Activated T-helper 17 cell treated with anti-CD3 and anti-CD28 coated beads, Interleukin-2, amount 50 U/mL, for 72 hours (primary cell): ENCODE measurements around the gene MEIS2. TPM values are rescaled to one million over a fixed set of nuclear protein-coding genes. Genes with fewer than 3 reads are reported as not detected.

Source experiments
- ATAC-seq: fragments of 150-1000 bp; cut with Tn5 transposase; replicated peaks from 2 replicates; pipeline ENCODE4 v1.10.0; 2021; ENCODE audit warnings: mild to moderate bottlenecking, moderate library complexity
- H3K27ac Mint-ChIP-seq: one replicate; pipeline ENCODE4 v1.8.0; 2022; ENCODE audit warnings: mixed read lengths
- H3K27me3 Mint-ChIP-seq: one replicate; pipeline ENCODE4 v1.8.0; 2022; ENCODE audit warnings: mixed read lengths
- H3K36me3 Mint-ChIP-seq: one replicate; pipeline ENCODE4 v1.8.0; 2022; ENCODE audit warnings: low read depth, mild to moderate bottlenecking, mixed read lengths
- H3K4me1 Mint-ChIP-seq: one replicate; pipeline ENCODE4 v1.8.0; 2022; ENCODE audit warnings: mixed read lengths
- H3K4me3 Mint-ChIP-seq: one replicate; pipeline ENCODE4 v1.8.0; 2022; ENCODE audit warnings: mild to moderate bottlenecking, mixed read lengths
- H3K9me3 Mint-ChIP-seq: one replicate; pipeline ENCODE4 v1.8.0; 2022; ENCODE audit warnings: mixed read lengths
- total RNA-seq, 2 donors: library from RNA; stranded (reverse); gene quantifications; one replicate each; pipeline ENCODE4 v1.2.3, GENCODE V29; 2022

MEIS2 gene
- total RNA-seq, 2 donors from 2014 or later, result not detected

GRCh38 chr15:37037071-37037655 is 63.2 kb downstream of the MEIS2 start:
- no peak for ATAC-seq
- no peak overlapping the region for H3K27ac Mint-ChIP-seq
- no peaks in the 10 kb centered on the region for H3K27me3 Mint-ChIP-seq
- H3K4me3 Mint-ChIP-seq, result no peak overlapping the region
- H3K9me3 Mint-ChIP-seq, result no peaks in the 10 kb centered on the region
- H3K4me1 Mint-ChIP-seq, result no peaks in the 10 kb centered on the region
- no peaks in the 10 kb centered on the region for H3K36me3 Mint-ChIP-seq

GRCh38 chr15:37034835-37035748 is 65.3 kb downstream of the MEIS2 start:
- ATAC-seq, result no peak
- Mint-ChIP-seq H3K36me3 (no peaks in the 10 kb centered on the region), H3K4me3 (no peak overlapping the region), H3K27ac (no peak overlapping the region), H3K9me3 (no peaks in the 10 kb centered on the region), H3K27me3 (no peaks in the 10 kb centered on the region), H3K4me1 (no peaks in the 10 kb centered on the region)

- no peaks in the 10 kb centered on the region for H3K9me3 Mint-ChIP-seq
- H3K4me3 Mint-ChIP-seq, result no peak overlapping the region
- no peaks in the 10 kb centered on the region for H3K4me1 Mint-ChIP-seq
- H3K36me3 Mint-ChIP-seq, result no peaks in the 10 kb centered on the region
- no peaks in the 10 kb centered on the region for H3K27me3 Mint-ChIP-seq
- no peak for ATAC-seq
- H3K27ac Mint-ChIP-seq, result no peak overlapping the region
These were observed 66.0 kb downstream of the MEIS2 start for GRCh38 chr15:37034392-37034791.

- no peaks in the 10 kb centered on the region for H3K27me3 Mint-ChIP-seq
- H3K9me3 Mint-ChIP-seq, result no peaks in the 10 kb centered on the region
- H3K27ac Mint-ChIP-seq, result no peak overlapping the region
- no peaks in the 10 kb centered on the region for H3K4me1 Mint-ChIP-seq
- ATAC-seq, result no peak
- H3K36me3 Mint-ChIP-seq, result no peaks in the 10 kb centered on the region
- no peak overlapping the region for H3K4me3 Mint-ChIP-seq
These were observed 68.1 kb downstream of the MEIS2 start for GRCh38 chr15:37032091-37032775.

GRCh38 chr15:37031198-37031597 is 69.2 kb downstream of the MEIS2 start:
- Mint-ChIP-seq H3K9me3 (no peaks in the 10 kb centered on the region), H3K36me3 (no peaks in the 10 kb centered on the region), H3K27me3 (no peaks in the 10 kb centered on the region), H3K4me3 (no peak overlapping the region), H3K27ac (no peak overlapping the region), H3K4me1 (no peaks in the 10 kb centered on the region)
- ATAC-seq, result no peak

- Mint-ChIP-seq H3K36me3 (no peaks in the 10 kb centered on the region), H3K4me1 (no peaks in the 10 kb centered on the region), H3K27me3 (peaks cover 4% of the 10 kb centered on the region), H3K4me3 (no peak overlapping the region), H3K27ac (no peak overlapping the region), H3K9me3 (peaks cover 4% of the 10 kb centered on the region)
- no peak for ATAC-seq
These were observed 71.6 kb downstream of the MEIS2 start for GRCh38 chr15:37028625-37029296.

GRCh38 chr15:37020852-37021251 is 79.5 kb downstream of the MEIS2 start:
- Mint-ChIP-seq H3K36me3 (no peaks in the 10 kb centered on the region), H3K4me1 (no peaks in the 10 kb centered on the region), H3K27ac (no peak overlapping the region), H3K9me3 (peaks cover 8% of the 10 kb centered on the region), H3K4me3 (no peak overlapping the region), H3K27me3 (peaks cover 11% of the 10 kb centered on the region)
- no peak for ATAC-seq

GRCh38 chr15:37019479-37020433 is 80.6 kb downstream of the MEIS2 start:
- Mint-ChIP-seq H3K4me1 (no peaks in the 10 kb centered on the region), H3K9me3 (peaks cover 8% of the 10 kb centered on the region), H3K27me3 (peaks cover 11% of the 10 kb centered on the region), H3K36me3 (no peaks in the 10 kb centered on the region), H3K27ac (no peak overlapping the region), H3K4me3 (no peak overlapping the region)
- ATAC-seq, result no peak

GRCh38 chr15:37017031-37017625 is 83.2 kb downstream of the MEIS2 start:
- no peak for ATAC-seq
- no peak overlapping the region for H3K27ac Mint-ChIP-seq
- H3K27me3 Mint-ChIP-seq, result peaks cover 6% of the 10 kb centered on the region
- peaks cover 4% of the 10 kb centered on the region for H3K9me3 Mint-ChIP-seq
- no peak overlapping the region for H3K4me3 Mint-ChIP-seq
- no peaks in the 10 kb centered on the region for H3K4me1 Mint-ChIP-seq
- no peaks in the 10 kb centered on the region for H3K36me3 Mint-ChIP-seq

GRCh38 chr15:37016231-37016630 is 84.1 kb downstream of the MEIS2 start:
- H3K4me1 Mint-ChIP-seq, result no peaks in the 10 kb centered on the region
- H3K27ac Mint-ChIP-seq, result no peak overlapping the region
- no peak overlapping the region for H3K4me3 Mint-ChIP-seq
- ATAC-seq, result no peak
- H3K27me3 Mint-ChIP-seq, result peaks cover 5% of the 10 kb centered on the region
- H3K36me3 Mint-ChIP-seq, result no peaks in the 10 kb centered on the region
- peaks cover 3% of the 10 kb centered on the region for H3K9me3 Mint-ChIP-seq

GRCh38 chr15:37015451-37015850 is 84.9 kb downstream of the MEIS2 start:
- H3K9me3 Mint-ChIP-seq, result peaks cover 5% of the 10 kb centered on the region
- H3K27ac Mint-ChIP-seq, result no peak overlapping the region
- no peak overlapping the region for H3K4me3 Mint-ChIP-seq
- no peaks in the 10 kb centered on the region for H3K36me3 Mint-ChIP-seq
- no peaks in the 10 kb centered on the region for H3K4me1 Mint-ChIP-seq
- H3K27me3 Mint-ChIP-seq, result peaks cover 7% of the 10 kb centered on the region
- no peak for ATAC-seq

- H3K4me1 Mint-ChIP-seq, result no peaks in the 10 kb centered on the region
- no peak overlapping the region for H3K27ac Mint-ChIP-seq
- no peak for ATAC-seq
- peaks cover 5% of the 10 kb centered on the region for H3K9me3 Mint-ChIP-seq
- peaks cover 7% of the 10 kb centered on the region for H3K27me3 Mint-ChIP-seq
- H3K4me3 Mint-ChIP-seq, result no peak overlapping the region
- H3K36me3 Mint-ChIP-seq, result no peaks in the 10 kb centered on the region
These were observed 85.3 kb downstream of the MEIS2 start for GRCh38 chr15:37015035-37015434.

- Mint-ChIP-seq H3K36me3 (no peaks in the 10 kb centered on the region), H3K9me3 (peaks cover 5% of the 10 kb centered on the region), H3K27me3 (peaks cover 7% of the 10 kb centered on the region), H3K27ac (no peak overlapping the region), H3K4me3 (no peak overlapping the region), H3K4me1 (no peaks in the 10 kb centered on the region)
- no peak for ATAC-seq
These were observed 85.8 kb downstream of the MEIS2 start for GRCh38 chr15:37014566-37014965.
